ENCODE results near the gene GARIN5A. TPM values are rescaled to one million over a fixed set of nuclear protein-coding genes. Genes with fewer than 3 reads are reported as not detected.

The GARIN5A gene
- total RNA-seq, 1 experiment from 2014 or later = 3.7 TPM

DNA sequence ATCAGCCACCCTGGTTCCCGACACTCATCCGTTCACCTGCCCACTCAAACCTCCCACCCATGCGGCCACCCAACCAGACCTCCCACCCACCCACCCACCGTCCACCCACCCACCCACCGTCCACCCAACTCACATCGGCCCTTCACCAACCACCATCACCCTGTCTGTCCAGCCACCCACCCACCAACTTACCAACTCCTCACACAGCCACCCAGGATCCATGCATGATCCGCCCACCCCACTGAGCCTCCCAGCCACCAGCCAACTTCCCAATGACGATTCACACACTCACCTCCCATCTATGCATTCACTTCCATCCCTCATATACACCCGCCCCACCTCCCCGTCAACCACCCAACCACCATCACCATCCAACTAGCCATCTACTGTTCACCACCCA lies 30.1 kb upstream of the GARIN5A start:
- Histone ChIP-seq H3F3A (ENCODE audit: insufficient read depth, low read depth) (no peaks in the 10 kb centered on the region; the same call in 1 of the 2 replicates), H3K27me3 (ENCODE audit: insufficient read depth, low read depth) (no peaks in the 10 kb centered on the region), H3K36me3 (ENCODE audit: low read depth) (no peaks in the 10 kb centered on the region), H3K9me3 (ENCODE audit: insufficient read depth, low read depth) (no peaks in the 10 kb centered on the region), H2AFZ (no peak overlapping the region), H3K4me3 (no peak overlapping the region), H4K20me1 (ENCODE audit: insufficient read depth) (no peaks in the 10 kb centered on the region), H3K4me1 (replicated peaks; ENCODE audit: insufficient read depth) (no peaks in the 10 kb centered on the region), H3K79me2 (ENCODE audit: low read depth) (no peaks in the 10 kb centered on the region), H3K9me2 (ENCODE audit: insufficient read depth) (no peaks in the 10 kb centered on the region), H3K4me2 (no peak overlapping the region), H3K27ac (no peak overlapping the region)
- DNase-seq = no peak
- no peak for TF ChIP-seq EZH2 (IDR thresholded peaks at IDR 0.05; ENCODE audit: low read depth)
- TF ChIP-seq, protein P1, sequence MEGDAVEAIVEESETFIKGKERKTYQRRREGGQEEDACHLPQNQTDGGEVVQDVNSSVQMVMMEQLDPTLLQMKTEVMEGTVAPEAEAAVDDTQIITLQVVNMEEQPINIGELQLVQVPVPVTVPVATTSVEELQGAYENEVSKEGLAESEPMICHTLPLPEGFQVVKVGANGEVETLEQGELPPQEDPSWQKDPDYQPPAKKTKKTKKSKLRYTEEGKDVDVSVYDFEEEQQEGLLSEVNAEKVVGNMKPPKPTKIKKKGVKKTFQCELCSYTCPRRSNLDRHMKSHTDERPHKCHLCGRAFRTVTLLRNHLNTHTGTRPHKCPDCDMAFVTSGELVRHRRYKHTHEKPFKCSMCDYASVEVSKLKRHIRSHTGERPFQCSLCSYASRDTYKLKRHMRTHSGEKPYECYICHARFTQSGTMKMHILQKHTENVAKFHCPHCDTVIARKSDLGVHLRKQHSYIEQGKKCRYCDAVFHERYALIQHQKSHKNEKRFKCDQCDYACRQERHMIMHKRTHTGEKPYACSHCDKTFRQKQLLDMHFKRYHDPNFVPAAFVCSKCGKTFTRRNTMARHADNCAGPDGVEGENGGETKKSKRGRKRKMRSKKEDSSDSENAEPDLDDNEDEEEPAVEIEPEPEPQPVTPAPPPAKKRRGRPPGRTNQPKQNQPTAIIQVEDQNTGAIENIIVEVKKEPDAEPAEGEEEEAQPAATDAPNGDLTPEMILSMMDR (conservative IDR thresholded peaks at IDR 0.05) = no peak
- POLR2A ChIA-PET (ENCODE audit: unreplicated experiment) = no interaction called here
- intact Hi-C loops (cut with micrococcal nuclease; ENCODE audit: unreplicated experiment) = no loop called here
- CTCF ChIA-PET = no interaction called here
- no TSS peak for BruUV-seq (replicated peaks)

DNA sequence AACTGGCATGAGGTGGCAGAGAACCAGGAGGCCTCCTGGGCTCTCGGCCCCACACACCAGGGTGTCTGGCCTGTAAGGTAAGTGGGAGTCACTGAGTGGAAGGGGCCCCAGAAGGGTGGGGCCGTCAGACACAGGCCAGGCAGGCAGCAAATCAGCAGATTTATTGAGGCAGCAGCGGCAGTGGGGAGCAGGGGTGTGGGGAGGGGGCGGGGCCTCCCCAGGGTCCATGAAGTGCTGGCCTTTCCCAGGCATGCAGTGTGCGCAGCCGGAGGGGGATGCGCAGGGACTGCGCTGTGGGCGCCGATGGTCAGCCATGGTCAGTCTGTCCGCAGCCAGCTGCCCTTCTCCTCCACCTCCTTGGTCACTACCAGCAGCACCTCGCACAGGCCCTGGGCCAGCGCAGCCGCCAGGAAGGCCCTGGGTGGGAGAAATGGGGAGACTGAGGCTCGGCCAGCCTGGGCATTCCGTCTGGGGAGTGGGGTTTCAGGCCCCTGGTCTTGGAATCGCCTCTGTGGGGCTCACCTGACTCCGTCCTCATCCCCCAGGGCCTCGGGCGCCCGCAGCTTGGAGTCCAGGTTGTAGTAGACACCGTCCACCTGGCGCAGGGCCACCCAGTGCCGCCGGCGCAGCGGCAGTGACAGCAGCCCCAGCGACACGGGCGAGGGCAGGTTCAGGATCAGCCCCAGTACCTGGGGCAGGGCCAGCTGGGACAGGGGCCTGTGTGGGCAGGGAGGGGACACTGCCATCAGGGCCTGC lies 29.4 kb upstream of the GARIN5A start:
- BruUV-seq (replicated peaks) = no TSS peak

DNA sequence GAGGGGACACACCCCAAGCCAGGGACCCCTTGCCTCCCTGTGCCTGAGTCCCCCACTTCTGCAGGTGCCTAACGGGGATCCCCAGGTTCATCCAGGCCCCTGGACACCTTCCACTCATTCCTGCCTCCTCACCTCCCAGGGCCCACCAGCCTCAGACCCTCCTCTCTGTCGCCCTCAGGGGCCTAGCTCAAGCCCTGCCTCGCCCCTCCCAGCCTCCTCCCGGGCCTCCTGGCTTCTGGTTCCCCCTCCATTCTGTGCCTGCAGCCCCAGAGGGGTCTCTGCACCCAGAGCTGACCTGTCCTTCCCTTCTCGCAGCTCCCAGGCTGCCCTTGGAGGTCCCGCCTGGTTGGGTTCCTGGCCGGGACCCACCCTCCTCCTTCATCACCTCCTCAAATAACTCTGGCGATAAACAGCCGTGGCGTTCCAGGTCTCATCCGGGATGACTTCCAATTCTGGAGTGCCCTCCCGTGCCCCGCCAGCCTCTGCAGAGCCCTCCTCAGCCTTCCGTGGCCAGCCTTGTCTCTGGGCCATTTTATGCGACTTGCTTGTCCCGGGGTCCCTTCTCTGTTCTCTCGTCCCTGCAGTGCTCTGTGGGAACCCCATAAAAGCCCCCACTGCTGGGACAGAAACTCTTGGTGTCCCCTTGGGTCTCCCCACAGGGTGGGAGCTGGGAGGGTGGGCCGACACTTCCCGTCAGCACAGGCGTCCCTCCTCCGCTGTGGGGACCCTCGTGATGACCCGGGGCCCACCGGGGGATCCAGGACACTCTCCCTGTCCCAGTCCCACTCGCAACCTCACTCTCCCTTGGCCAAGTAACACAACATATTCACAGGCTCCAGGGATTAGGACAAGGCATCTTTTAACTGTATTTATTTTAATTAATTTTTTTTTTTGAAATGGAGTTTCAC lies 25.2 kb upstream of the GARIN5A start:
- Histone ChIP-seq H3K4me3 (no peak overlapping the region), H3K27me3 (ENCODE audit: insufficient read depth, low read depth) (no peaks in the 10 kb centered on the region), H3K9me3 (ENCODE audit: insufficient read depth, low read depth) (no peaks in the 10 kb centered on the region), H3F3A (ENCODE audit: insufficient read depth, low read depth) (no peaks in the 10 kb centered on the region), H3K4me2 (no peak overlapping the region), H3K36me3 (ENCODE audit: low read depth) (no peaks in the 10 kb centered on the region), H3K9me2 (ENCODE audit: insufficient read depth) (no peaks in the 10 kb centered on the region), H3K79me2 (ENCODE audit: low read depth) (no peaks in the 10 kb centered on the region), H3K27ac (no peak overlapping the region), H3K4me1 (replicated peaks; ENCODE audit: insufficient read depth) (no peaks in the 10 kb centered on the region), H2AFZ (no peak overlapping the region), H4K20me1 (ENCODE audit: insufficient read depth) (no peaks in the 10 kb centered on the region)
- TF ChIP-seq, protein P1 (conservative IDR thresholded peaks at IDR 0.05) = no peak
- no peak for TF ChIP-seq EZH2 (IDR thresholded peaks at IDR 0.05; ENCODE audit: low read depth)
- CTCF ChIA-PET = no interaction called here
- no peak for DNase-seq
- BruUV-seq (replicated peaks) = no TSS peak
- intact Hi-C loops (cut with micrococcal nuclease; ENCODE audit: unreplicated experiment) = no loop called here
- POLR2A ChIA-PET (ENCODE audit: unreplicated experiment) = no interaction called here

More for the DNA sequence above, 29.4 kb upstream of the GARIN5A start:
- H3K4me3 ChIP-seq = no peak overlapping the region
- TF ChIP-seq EZH2 (IDR thresholded peaks at IDR 0.05; ENCODE audit: low read depth) = no peak
- TF ChIP-seq, protein P1 (conservative IDR thresholded peaks at IDR 0.05) = no peak
- intact Hi-C loops (cut with micrococcal nuclease; ENCODE audit: unreplicated experiment) = no loop called here
- no peaks in the 10 kb centered on the region for H4K20me1 ChIP-seq (ENCODE audit: insufficient read depth)
- H3K79me2 ChIP-seq (ENCODE audit: low read depth) = no peaks in the 10 kb centered on the region
- no peak overlapping the region for H3K4me2 ChIP-seq
- ChIA-PET POLR2A (ENCODE audit: unreplicated experiment) (no interaction called here), CTCF (no interaction called here)
- no peak for DNase-seq
- no peaks in the 10 kb centered on the region; the same call in 1 of the 2 replicates for H3F3A ChIP-seq (ENCODE audit: insufficient read depth, low read depth)
- no peaks in the 10 kb centered on the region for H3K9me2 ChIP-seq (ENCODE audit: insufficient read depth)
- no peaks in the 10 kb centered on the region for H3K27me3 ChIP-seq (ENCODE audit: insufficient read depth, low read depth)
- H3K36me3 ChIP-seq (ENCODE audit: low read depth) = no peaks in the 10 kb centered on the region
- no peak overlapping the region for H3K27ac ChIP-seq
- no peak overlapping the region for H2AFZ ChIP-seq
- H3K9me3 ChIP-seq (ENCODE audit: insufficient read depth, low read depth) = no peaks in the 10 kb centered on the region
- no peaks in the 10 kb centered on the region for H3K4me1 ChIP-seq (replicated peaks; ENCODE audit: insufficient read depth)

Measured in PC-9 (cell line).